K562 (cell line): ENCODE data around the gene DYRK1A. TPM values are rescaled to one million over a fixed set of nuclear protein-coding genes. Genes with fewer than 3 reads are reported as not detected.

Source experiments
- ARNT ChIP-seq, 2 experiments: fragments of 450-650 bp; IDR thresholded peaks; 2 replicates each; pipeline ENCODE4 v1.6.1; 2016; ENCODE audit warnings: mild to moderate bottlenecking in 1 of 2
- BCL6 ChIP-seq: fragments of 250-450 bp; sonication (Bioruptor Pico); IDR thresholded peaks from 2 replicates; pipeline ENCODE4 v1.4.0; 2020
- CHD2 ChIP-seq: IDR thresholded peaks from 2 replicates; pipeline ENCODE4 v1.6.1; 2011; ENCODE audit warnings: low read depth, low read length
- CREBBP ChIP-seq: IDR thresholded peaks from one replicate; pipeline ENCODE4 v1.6.1; 2012; ENCODE audit warnings: low read depth, mild to moderate bottlenecking, control low read depth, inconsistent platforms, low read length
- FUS ChIP-seq: fragments of 200-400 bp; formaldehyde crosslinking; optimal IDR thresholded peaks from 2 replicates; pipeline ENCODE3; 2017; ENCODE audit warnings: low read depth, low read length
- KLF13 ChIP-seq: fragments of 450-650 bp; IDR thresholded peaks from 2 replicates; pipeline ENCODE4 v1.6.1; 2016; ENCODE audit warnings: missing genetic modification characterization, low read depth, mild to moderate bottlenecking, missing compliant biosample characterization, moderate library complexity, borderline replicate concordance
- MXI1 ChIP-seq: IDR thresholded peaks from 2 replicates; pipeline ENCODE4 v1.6.1; 2011; ENCODE audit warnings: low read depth, mild to moderate bottlenecking, improper control_type of control experiment, low read length
- PML ChIP-seq: IDR thresholded peaks from 2 replicates; pipeline ENCODE4 v1.6.1; 2012; ENCODE audit warnings: low read length, inconsistent platforms
- POU5F1 ChIP-seq: fragments of 150-350 bp; IDR thresholded peaks from 2 replicates; pipeline ENCODE4 v1.6.1; 2014; ENCODE audit warnings: borderline replicate concordance, low read length, low read depth, mild to moderate bottlenecking; ENCODE audit not compliant: partially characterized antibody
- RNF2 ChIP-seq: sonication (generic); IDR thresholded peaks from 2 replicates; pipeline ENCODE4 v1.6.1; 2016
- SIRT6 ChIP-seq: IDR thresholded peaks from one replicate; pipeline ENCODE4 v1.6.1; 2012; ENCODE audit warnings: low read depth, mild to moderate bottlenecking, control low read depth, inconsistent platforms, low read length, moderate library complexity
- TEAD4 ChIP-seq, 2 experiments: sonication (generic) in 1 of 2; formaldehyde crosslinking in 1 of 2; IDR thresholded peaks; 2 replicates each; pipeline versions ENCODE4 v1.6.1 to v1.8.0; 2012 to 2022; ENCODE audit warnings: borderline replicate concordance in 1 of 2, inconsistent platforms in 1 of 2, low read length in 1 of 2, mild to moderate bottlenecking in 1 of 2, missing genetic modification reagents in 1 of 2
- ZNF830 ChIP-seq: fragments of 250-450 bp; sonication (Bioruptor Pico); IDR thresholded peaks from 2 replicates; pipeline ENCODE4 v1.5.0; 2021; ENCODE audit warnings: mild to moderate bottlenecking
- polyA plus RNA-seq, 8 experiments: library from polyadenylated mRNA; depleted of rRNA in 4 of 8; stranded (reverse) in 5 of 8; unstranded in 3 of 8; fragments of >200 nt; fragmentation: Nextera tagmentation in 2 of 8; fragmentation: Illumina TruSeq in 1 of 8; extraction: Ambion mirVana in 2 of 8; extraction: Trizol in 1 of 8; gene quantifications; 2 replicates each; pipeline versions ENCODE4 v1.2.1 to v1.2.3, GENCODE V29; 2011 to 2014; ENCODE audit warnings: inconsistent platforms in 1 of 8, missing spikeins in 1 of 8
- total RNA-seq, 7 experiments: library from RNA; depleted of rRNA in 6 of 7; stranded (reverse); fragments of >200 nt in 6 of 7; fragmentation: Illumina TruSeq in 2 of 7; extraction: Trizol in 2 of 7; gene quantifications; 2 replicates each; pipeline versions ENCODE4 v1.2.1 to v1.2.3, GENCODE V29; 2011 to 2021; ENCODE audit warnings: low replicate concordance in 1 of 7
- TF ChIP-seq, protein P1 (sequence below), 2 experiments: fragments of 450-650 bp in 1 of 2; sonication (generic) in 1 of 2; formaldehyde crosslinking in 1 of 2; IDR thresholded peaks in 1 of 2; conservative IDR thresholded peaks in 1 of 2; 2 replicates each; pipeline versions ENCODE4 v1.6.1 to v1.8.1; 2016 to 2023; ENCODE audit warnings: mild to moderate bottlenecking in 2 of 2, moderate library complexity in 2 of 2, inconsistent platforms in 1 of 2, missing genetic modification reagents in 1 of 2
- TF ChIP-seq, protein P2 (sequence below), 2 experiments: fragments of 450-650 bp; IDR thresholded peaks; 2 replicates each; pipeline ENCODE4 v1.6.1; 2016; ENCODE audit warnings: mild to moderate bottlenecking in 2 of 2, borderline replicate concordance in 1 of 2, low read depth in 1 of 2, moderate library complexity in 1 of 2
- TF ChIP-seq, protein P3 (sequence below): fragments of 250-450 bp; sonication (Bioruptor Pico); IDR thresholded peaks from 2 replicates; pipeline ENCODE4 v1.5.0; 2021
- TF ChIP-seq, protein P4 (sequence below): sonication (generic); formaldehyde crosslinking; IDR thresholded peaks from 2 replicates; pipeline ENCODE4 v1.9.0; 2022; ENCODE audit warnings: mild to moderate bottlenecking, missing genetic modification reagents

DYRK1A gene
- total and polyA plus RNA-seq, 9 of the 15 experiments (the other 6 are each of a cell fraction or from before 2014, with no cell fraction given): 3.7 to 64.8 (median 42.3) TPM

DNA sequence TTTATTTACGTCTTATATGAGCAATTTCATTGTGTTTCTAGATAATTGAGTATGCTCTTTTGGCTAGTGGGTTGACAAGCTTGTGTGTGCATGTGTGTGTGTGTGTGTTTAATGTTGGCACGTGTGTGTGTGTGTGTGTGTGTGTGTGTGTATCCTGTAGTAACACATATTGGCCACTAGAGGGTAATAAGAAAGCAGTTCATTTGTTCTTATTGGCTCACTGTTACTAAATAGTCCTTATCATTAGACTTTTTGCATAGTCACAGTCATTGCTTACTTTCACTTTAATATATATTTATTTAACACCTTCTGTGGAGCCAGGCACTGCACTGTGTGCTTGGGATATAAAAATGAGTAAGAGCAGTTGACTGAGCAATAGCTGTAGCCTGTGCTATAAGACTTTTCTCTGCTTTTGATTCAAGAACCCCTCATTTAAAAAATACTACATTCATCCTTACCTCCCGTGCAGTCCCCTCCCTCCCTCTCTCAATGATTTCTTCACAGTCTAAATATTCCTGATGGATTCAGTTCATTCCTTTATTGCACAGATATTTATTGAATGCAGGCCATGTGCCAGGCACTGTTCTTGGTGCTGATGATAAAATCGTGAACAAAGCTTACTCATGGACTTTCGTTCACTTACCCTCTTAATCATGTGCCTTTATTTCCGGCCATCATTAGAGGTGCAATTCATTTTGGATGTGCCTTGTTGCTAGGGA, 96.7 kb downstream of the DYRK1A start (continued):
- TF ChIP-seq, protein P1, sequence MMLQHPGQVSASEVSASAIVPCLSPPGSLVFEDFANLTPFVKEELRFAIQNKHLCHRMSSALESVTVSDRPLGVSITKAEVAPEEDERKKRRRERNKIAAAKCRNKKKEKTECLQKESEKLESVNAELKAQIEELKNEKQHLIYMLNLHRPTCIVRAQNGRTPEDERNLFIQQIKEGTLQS (IDR thresholded peaks at IDR 0.05): no peak
- TF ChIP-seq, protein P1 (CRISPR knock-in tag; conservative IDR thresholded peaks at IDR 0.05): 0 out of 2 replicates have a peak, but pooled peaks have one; percentile 54
- TF ChIP-seq CREBBP (no peak), TEAD4 (IDR thresholded peaks at IDR 0.05; ENCODE audit: low read length) (no peak), TEAD4 (CRISPR knock-in tag; IDR thresholded peaks at IDR 0.05; ENCODE audit: borderline replicate concordance) (no peak), ZNF830 (CRISPR knock-in tag) (no peak), MXI1 (no peak), ARNT (IDR thresholded peaks at IDR 0.05) (peak; percentile 23 to 79; a peak in 2 of 4 replicates), BCL6 (CRISPR knock-in tag) (no peak), KLF13 (tag) (no peak), PML (no peak), POU5F1 (no peak), CHD2 (no peak), SIRT6 (no peak), FUS (no peak), RNF2 (no peak)
- TF ChIP-seq, protein P2, sequence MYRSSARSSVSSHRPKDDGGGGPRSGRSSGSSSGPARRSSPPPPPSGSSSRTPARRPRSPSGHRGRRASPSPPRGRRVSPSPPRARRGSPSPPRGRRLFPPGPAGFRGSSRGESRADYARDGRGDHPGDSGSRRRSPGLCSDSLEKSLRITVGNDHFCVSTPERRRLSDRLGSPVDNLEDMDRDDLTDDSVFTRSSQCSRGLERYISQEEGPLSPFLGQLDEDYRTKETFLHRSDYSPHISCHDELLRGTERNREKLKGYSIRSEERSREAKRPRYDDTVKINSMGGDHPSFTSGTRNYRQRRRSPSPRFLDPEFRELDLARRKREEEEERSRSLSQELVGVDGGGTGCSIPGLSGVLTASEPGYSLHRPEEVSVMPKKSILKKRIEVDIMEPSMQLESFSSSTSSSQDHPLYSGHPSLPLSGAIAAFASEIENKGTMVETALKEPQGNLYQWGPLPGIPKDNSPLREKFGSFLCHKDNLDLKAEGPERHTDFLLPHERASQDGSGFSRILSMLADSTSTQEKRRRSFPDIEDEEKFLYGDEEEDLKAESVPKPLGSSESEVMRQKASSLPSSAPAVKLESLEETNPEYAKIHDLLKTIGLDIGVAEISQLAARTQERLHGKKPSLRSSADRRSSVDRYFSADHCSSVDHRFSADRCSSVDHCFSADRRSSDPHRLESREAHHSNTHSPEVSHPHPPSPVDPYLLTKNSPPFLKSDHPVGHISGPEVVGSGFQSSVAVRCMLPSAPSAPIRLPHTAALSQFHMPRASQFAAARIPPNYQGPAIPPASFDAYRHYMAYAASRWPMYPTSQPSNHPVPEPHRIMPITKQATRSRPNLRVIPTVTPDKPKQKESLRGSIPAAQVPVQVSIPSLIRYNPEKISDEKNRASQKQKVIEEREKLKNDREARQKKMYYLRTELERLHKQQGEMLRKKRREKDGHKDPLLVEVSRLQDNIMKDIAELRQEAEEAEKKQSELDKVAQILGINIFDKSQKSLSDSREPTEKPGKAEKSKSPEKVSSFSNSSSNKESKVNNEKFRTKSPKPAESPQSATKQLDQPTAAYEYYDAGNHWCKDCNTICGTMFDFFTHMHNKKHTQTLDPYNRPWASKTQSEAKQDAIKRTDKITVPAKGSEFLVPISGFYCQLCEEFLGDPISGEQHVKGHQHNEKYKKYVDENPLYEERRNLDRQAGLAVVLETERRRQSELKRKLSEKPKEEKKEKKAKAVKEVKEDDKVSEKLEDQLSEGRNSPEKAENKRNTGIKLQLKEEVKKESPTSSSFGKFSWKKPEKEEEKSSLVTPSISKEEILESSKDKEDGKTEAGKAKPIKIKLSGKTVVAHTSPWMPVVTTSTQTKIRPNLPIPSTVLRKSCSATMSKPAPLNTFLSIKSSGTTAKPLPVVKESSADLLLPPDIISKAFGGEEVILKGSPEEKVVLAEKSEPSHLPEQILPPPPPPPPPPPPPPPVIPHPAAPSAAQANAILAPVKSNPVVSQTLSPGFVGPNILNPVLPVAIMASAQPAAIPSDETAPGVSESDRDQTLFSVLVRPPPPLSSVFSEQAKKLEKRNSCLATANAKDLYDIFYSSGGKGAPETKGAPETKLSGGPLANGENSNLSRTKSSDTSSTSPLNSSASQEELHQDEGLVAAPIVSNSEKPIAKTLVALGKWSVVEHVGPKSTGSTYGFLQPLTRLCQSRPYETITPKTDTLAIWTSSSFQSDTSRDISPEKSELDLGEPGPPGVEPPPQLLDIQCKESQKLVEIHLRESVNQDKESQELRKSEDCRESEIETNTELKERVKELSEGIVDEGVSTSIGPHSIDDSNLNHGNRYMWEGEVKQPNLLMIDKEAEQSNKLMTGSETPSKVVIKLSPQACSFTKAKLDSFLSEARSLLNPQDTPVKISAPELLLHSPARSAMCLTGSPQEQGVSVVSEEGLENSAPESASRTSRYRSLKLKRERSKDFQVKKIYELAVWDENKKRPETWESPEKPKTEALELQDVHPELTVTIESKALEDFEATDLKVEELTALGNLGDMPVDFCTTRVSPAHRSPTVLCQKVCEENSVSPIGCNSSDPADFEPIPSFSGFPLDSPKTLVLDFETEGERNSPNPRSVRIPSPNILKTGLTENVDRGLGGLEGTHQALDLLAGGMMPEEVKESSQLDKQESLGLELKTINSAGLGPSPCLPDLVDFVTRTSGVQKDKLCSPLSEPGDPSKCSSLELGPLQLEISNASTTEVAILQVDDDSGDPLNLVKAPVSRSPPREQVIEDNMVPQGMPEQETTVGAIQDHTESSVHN (IDR thresholded peaks at IDR 0.05; ENCODE audit: borderline replicate concordance in 1 of 2, low read depth in 1 of 2): no peak
- TF ChIP-seq, protein P3, sequence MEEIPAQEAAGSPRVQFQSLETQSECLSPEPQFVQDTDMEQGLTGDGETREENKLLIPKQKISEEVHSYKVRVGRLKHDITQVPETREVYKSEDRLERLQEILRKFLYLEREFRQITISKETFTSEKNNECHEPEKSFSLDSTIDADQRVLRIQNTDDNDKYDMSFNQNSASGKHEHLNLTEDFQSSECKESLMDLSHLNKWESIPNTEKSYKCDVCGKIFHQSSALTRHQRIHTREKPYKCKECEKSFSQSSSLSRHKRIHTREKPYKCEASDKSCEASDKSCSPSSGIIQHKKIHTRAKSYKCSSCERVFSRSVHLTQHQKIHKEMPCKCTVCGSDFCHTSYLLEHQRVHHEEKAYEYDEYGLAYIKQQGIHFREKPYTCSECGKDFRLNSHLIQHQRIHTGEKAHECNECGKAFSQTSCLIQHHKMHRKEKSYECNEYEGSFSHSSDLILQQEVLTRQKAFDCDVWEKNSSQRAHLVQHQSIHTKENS (CRISPR knock-in tag): no peak
- TF ChIP-seq, protein P4, sequence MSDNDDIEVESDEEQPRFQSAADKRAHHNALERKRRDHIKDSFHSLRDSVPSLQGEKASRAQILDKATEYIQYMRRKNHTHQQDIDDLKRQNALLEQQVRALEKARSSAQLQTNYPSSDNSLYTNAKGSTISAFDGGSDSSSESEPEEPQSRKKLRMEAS: no peak
